Neural progenitor cell (in vitro differentiated cells): ENCODE measurements around the gene CCDC15. TPM values are rescaled to one million over a fixed set of nuclear protein-coding genes. Genes with fewer than 3 reads are reported as not detected.

Source experiments
- DNase-seq: peaks from one replicate; pipeline ENCODE4 v3.0.0-alpha.2; 2016; ENCODE audit warnings: low spot score
- H2AFZ ChIP-seq: fragments of 200-600 bp; sonication (generic); replicated peaks from 2 replicates; pipeline ENCODE4 v1.6.1; 2016; ENCODE audit warnings: antibody characterized with exemption
- H3F3A ChIP-seq: fragments of 200-600 bp; sonication (generic); 2 replicates; pipeline ENCODE4 v1.6.1; 2016; ENCODE audit warnings: antibody characterized with exemption, low read depth
- H3K27ac ChIP-seq: fragments of 200-600 bp; sonication (generic); 2 replicates; pipeline ENCODE4 v1.5.1; 2016; ENCODE audit warnings: mild to moderate bottlenecking
- H3K27me3 ChIP-seq: fragments of 200-600 bp; sonication (generic); 2 replicates; pipeline ENCODE4 v1.6.1; 2016; ENCODE audit warnings: mild to moderate bottlenecking, moderate library complexity
- H3K36me3 ChIP-seq: fragments of 200-600 bp; sonication (generic); 2 replicates; pipeline ENCODE4 v1.5.1; 2016
- H3K4me1 ChIP-seq: fragments of 200-600 bp; sonication (generic); 2 replicates; pipeline ENCODE4 v1.6.1; 2016; ENCODE audit warnings: mixed run types
- H3K4me2 ChIP-seq: fragments of 200-600 bp; sonication (generic); 2 replicates; pipeline ENCODE4 v1.6.1; 2016
- H3K4me3 ChIP-seq: fragments of 200-600 bp; sonication (generic); 2 replicates; pipeline ENCODE4 v1.5.1; 2016
- H3K79me2 ChIP-seq: fragments of 200-600 bp; sonication (generic); 2 replicates; pipeline ENCODE4 v1.6.1; 2016; ENCODE audit warnings: low read depth
- H3K9ac ChIP-seq: fragments of 200-600 bp; sonication (generic); 2 replicates; pipeline ENCODE4 v1.6.1; 2016
- H3K9me3 ChIP-seq: fragments of 200-600 bp; sonication (generic); 2 replicates; pipeline ENCODE4 v1.5.1; 2016; ENCODE audit warnings: low read depth
- H4K20me1 ChIP-seq: fragments of 200-600 bp; sonication (generic); 2 replicates; pipeline ENCODE4 v1.6.1; 2016; ENCODE audit warnings: low read depth
- H3K27ac Mint-ChIP-seq: 3 replicates; pipeline ENCODE4 v1.8.0; 2021; ENCODE audit warnings: mixed read lengths
- H3K27me3 Mint-ChIP-seq: 2 replicates; pipeline ENCODE4 v1.8.0; 2022; ENCODE audit warnings: low read depth, mild to moderate bottlenecking, inconsistent platforms, moderate library complexity, mixed read lengths; ENCODE audit not compliant: insufficient read depth
- H3K36me3 Mint-ChIP-seq: 3 replicates; pipeline ENCODE4 v1.8.0; 2021; ENCODE audit warnings: mixed read lengths
- H3K4me1 Mint-ChIP-seq: 3 replicates; pipeline ENCODE4 v1.8.0; 2021; ENCODE audit warnings: mixed read lengths
- H3K4me3 Mint-ChIP-seq: 3 replicates; pipeline ENCODE4 v1.8.0; 2021; ENCODE audit warnings: mild to moderate bottlenecking, moderate library complexity, mixed read lengths
- H3K9me3 Mint-ChIP-seq: 3 replicates; pipeline ENCODE4 v1.8.0; 2020; ENCODE audit warnings: mixed read lengths
- EZH2 ChIP-seq: fragments of 200-600 bp; sonication (generic); IDR thresholded peaks from 2 replicates; pipeline ENCODE4 v1.6.1; 2017; ENCODE audit warnings: antibody characterized with exemption, mild to moderate bottlenecking, moderate library complexity
- EZH2phosphoT487 ChIP-seq: fragments of 200-600 bp; sonication (generic); IDR thresholded peaks from 2 replicates; pipeline ENCODE4 v1.6.1; 2017; ENCODE audit warnings: antibody characterized with exemption
- total RNA-seq: library from RNA; depleted of rRNA; stranded (reverse); fragments of >200 nt; gene quantifications from 2 replicates; pipeline ENCODE4 v1.2.3, GENCODE V29; 2015; ENCODE audit warnings: low replicate concordance
- TF ChIP-seq, protein P1 (sequence below): fragments of 200-600 bp; sonication (generic); IDR thresholded peaks from 2 replicates; pipeline ENCODE4 v1.5.1; 2017; ENCODE audit warnings: antibody characterized with exemption, mild to moderate bottlenecking

The CCDC15 gene
- total RNA-seq, 1 donor from 2014 or later: 11.2 TPM

DNA sequence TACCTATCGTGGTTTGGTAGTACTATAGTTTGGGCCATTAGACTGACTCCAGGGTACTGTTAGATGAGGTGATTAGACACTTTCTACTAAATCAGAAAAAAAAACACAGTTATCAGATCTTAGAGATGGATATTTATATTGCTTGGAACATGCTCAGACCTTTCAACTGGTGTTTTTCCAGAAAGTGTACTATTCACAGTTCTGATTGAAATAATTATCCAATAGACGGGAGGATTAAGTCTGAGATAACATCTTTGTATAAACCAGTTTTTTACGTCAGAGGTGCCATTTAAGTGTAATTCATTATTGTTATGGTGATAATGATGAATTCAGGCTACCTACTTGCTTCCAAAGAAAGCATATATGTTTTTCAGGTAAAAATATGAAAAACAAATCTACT, 22.5 kb downstream of the CCDC15 start:
- Mint-ChIP-seq H3K4me3 (no peak overlapping the region), H3K9me3 (peaks cover 13% of the 10 kb centered on the region), H3K27ac (no peak overlapping the region), H3K27me3 (no peaks in the 10 kb centered on the region), H3K4me1 (no peaks in the 10 kb centered on the region), H3K36me3 (peaks cover 23% of the 10 kb centered on the region)
- H3K4me3 ChIP-seq: no peak overlapping the region
- H3K4me2 ChIP-seq: no peak overlapping the region
- H3K27me3 ChIP-seq: no peaks in the 10 kb centered on the region
- no peaks in the 10 kb centered on the region for H3K79me2 ChIP-seq
- H3K9ac ChIP-seq: no peak overlapping the region
- peaks cover 4% of the 10 kb centered on the region for H3K4me1 ChIP-seq
- DNase-seq: no peak
- no peaks in the 10 kb centered on the region for H3K36me3 ChIP-seq
- no peaks in the 10 kb centered on the region for H3K9me3 ChIP-seq
- H2AFZ ChIP-seq: no peak overlapping the region
- H3F3A ChIP-seq: peaks cover 6% of the 10 kb centered on the region
- TF ChIP-seq EZH2phosphoT487: no peak
- no peaks in the 10 kb centered on the region for H4K20me1 ChIP-seq
- H3K27ac ChIP-seq: no peak overlapping the region

- peaks cover 4% of the 10 kb centered on the region for H3K4me1 ChIP-seq
- no peak overlapping the region for H3K4me3 ChIP-seq
- no peaks in the 10 kb centered on the region for H3K27me3 Mint-ChIP-seq
- H3K4me2 ChIP-seq: no peak overlapping the region
- no peaks in the 10 kb centered on the region for H3K27me3 ChIP-seq
- no peaks in the 10 kb centered on the region for H3K9me3 ChIP-seq
- peaks cover 17% of the 10 kb centered on the region for H3K9me3 Mint-ChIP-seq
- H3K4me1 Mint-ChIP-seq: no peaks in the 10 kb centered on the region
- H3K9ac ChIP-seq: no peak overlapping the region
- H3K27ac Mint-ChIP-seq: no peak overlapping the region
- no peaks in the 10 kb centered on the region for H4K20me1 ChIP-seq
- no peak overlapping the region for H3K27ac ChIP-seq
- no peak overlapping the region for H3K4me3 Mint-ChIP-seq
- H3K36me3 ChIP-seq: no peaks in the 10 kb centered on the region
- TF ChIP-seq EZH2 (no peak), EZH2phosphoT487 (no peak)
- TF ChIP-seq, protein P1, sequence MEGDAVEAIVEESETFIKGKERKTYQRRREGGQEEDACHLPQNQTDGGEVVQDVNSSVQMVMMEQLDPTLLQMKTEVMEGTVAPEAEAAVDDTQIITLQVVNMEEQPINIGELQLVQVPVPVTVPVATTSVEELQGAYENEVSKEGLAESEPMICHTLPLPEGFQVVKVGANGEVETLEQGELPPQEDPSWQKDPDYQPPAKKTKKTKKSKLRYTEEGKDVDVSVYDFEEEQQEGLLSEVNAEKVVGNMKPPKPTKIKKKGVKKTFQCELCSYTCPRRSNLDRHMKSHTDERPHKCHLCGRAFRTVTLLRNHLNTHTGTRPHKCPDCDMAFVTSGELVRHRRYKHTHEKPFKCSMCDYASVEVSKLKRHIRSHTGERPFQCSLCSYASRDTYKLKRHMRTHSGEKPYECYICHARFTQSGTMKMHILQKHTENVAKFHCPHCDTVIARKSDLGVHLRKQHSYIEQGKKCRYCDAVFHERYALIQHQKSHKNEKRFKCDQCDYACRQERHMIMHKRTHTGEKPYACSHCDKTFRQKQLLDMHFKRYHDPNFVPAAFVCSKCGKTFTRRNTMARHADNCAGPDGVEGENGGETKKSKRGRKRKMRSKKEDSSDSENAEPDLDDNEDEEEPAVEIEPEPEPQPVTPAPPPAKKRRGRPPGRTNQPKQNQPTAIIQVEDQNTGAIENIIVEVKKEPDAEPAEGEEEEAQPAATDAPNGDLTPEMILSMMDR: no peak
- H2AFZ ChIP-seq: no peak overlapping the region
- H3K79me2 ChIP-seq: no peaks in the 10 kb centered on the region
- peaks cover 6% of the 10 kb centered on the region for H3F3A ChIP-seq
- no peak for DNase-seq
- H3K36me3 Mint-ChIP-seq: peaks cover 27% of the 10 kb centered on the region
These were observed 23.0 kb downstream of the CCDC15 start for GRCh38 chr11:124977006-124977405.

GRCh38 chr11:124978316-124978715, 24.3 kb downstream of the CCDC15 start:
- Histone ChIP-seq H3K4me1 (peaks cover 4% of the 10 kb centered on the region), H3K27me3 (no peaks in the 10 kb centered on the region), H3K79me2 (no peaks in the 10 kb centered on the region), H4K20me1 (no peaks in the 10 kb centered on the region), H3K9ac (no peak overlapping the region), H3K36me3 (no peaks in the 10 kb centered on the region), H3F3A (peaks cover 6% of the 10 kb centered on the region), H2AFZ (no peak overlapping the region), H3K9me3 (no peaks in the 10 kb centered on the region), H3K27ac (no peak overlapping the region), H3K4me2 (no peak overlapping the region), H3K4me3 (no peak overlapping the region)
- DNase-seq: no peak
- Mint-ChIP-seq H3K27me3 (no peaks in the 10 kb centered on the region), H3K4me3 (no peak overlapping the region), H3K36me3 (peaks cover 34% of the 10 kb centered on the region), H3K27ac (no peak overlapping the region), H3K4me1 (no peaks in the 10 kb centered on the region), H3K9me3 (peaks cover 22% of the 10 kb centered on the region)
- TF ChIP-seq, protein P1: no peak
- TF ChIP-seq EZH2: no peak
- TF ChIP-seq EZH2phosphoT487: no peak

- Histone ChIP-seq H3K27ac (no peak overlapping the region), H4K20me1 (no peaks in the 10 kb centered on the region), H3K9ac (no peak overlapping the region), H3K79me2 (no peaks in the 10 kb centered on the region), H3K4me3 (no peak overlapping the region), H3K4me1 (no peaks in the 10 kb centered on the region), H3F3A (peaks cover 2% of the 10 kb centered on the region), H3K9me3 (no peaks in the 10 kb centered on the region), H3K4me2 (no peak overlapping the region), H2AFZ (no peak overlapping the region), H3K36me3 (no peaks in the 10 kb centered on the region), H3K27me3 (no peaks in the 10 kb centered on the region)
- H3K36me3 Mint-ChIP-seq: peaks cover 34% of the 10 kb centered on the region
- DNase-seq: no peak
- no peaks in the 10 kb centered on the region for H3K27me3 Mint-ChIP-seq
- no peak overlapping the region for H3K27ac Mint-ChIP-seq
- TF ChIP-seq EZH2phosphoT487: no peak
- no peak for TF ChIP-seq EZH2
- TF ChIP-seq, protein P1: no peak
- H3K4me3 Mint-ChIP-seq: no peak overlapping the region
- no peaks in the 10 kb centered on the region for H3K4me1 Mint-ChIP-seq
- H3K9me3 Mint-ChIP-seq: peaks cover 22% of the 10 kb centered on the region
These were observed 28.0 kb downstream of the CCDC15 start for GRCh38 chr11:124982043-124982442.
